Peyer's patch (tissue), 4 donors: ENCODE measurements around the gene CLCN7.

Experiments
- CTCF ChIP-seq, 6 experiments: fragments of 450-650 bp in 4 of 6; fragments of 200-600 bp in 2 of 6; sonication (generic) in 1 of 6; IDR thresholded peaks; one replicate each; pipeline ENCODE4 v1.5.1; 2017 to 2019; ENCODE audit warnings: antibody characterized with exemption in 6 of 6, mild to moderate bottlenecking in 3 of 6, moderate library complexity in 1 of 6
- POLR2A ChIP-seq, 2 donors: fragments of 450-650 bp; IDR thresholded peaks; one replicate each; pipeline ENCODE4 v1.5.1; 2017; ENCODE audit warnings: antibody characterized with exemption in 2 of 2, mild to moderate bottlenecking in 2 of 2, moderate library complexity in 2 of 2

GRCh38 chr16:1426734-1427471 lies 47.9 kb downstream of the CLCN7 start:
- TF ChIP-seq CTCF (IDR thresholded peaks at IDR 0.05) (no peak), POLR2A (IDR thresholded peaks at IDR 0.05) (no peak)
